Stimulated activated effector memory CD8-positive, alpha-beta T cell treated with anti-CD3 and anti-CD28 coated beads, Interleukin-12 subunit alpha, Interleukin-12 subunit beta, amount 100 ng/mL, for 72 hours (primary cell): ENCODE measurements around the gene ZNF766.
A peak's percentile ranks its signal among the peaks of the same experiment; 100 is the strongest.
"Not testable (repeated sequence)": the region's sequence is repeated elsewhere in the genome, so short reads cannot be mapped to it uniquely, and the experiment has no call there.

Source experiments
- ATAC-seq: fragments of 150-1000 bp; cut with Tn5 transposase; 2 replicates; pipeline ENCODE4 v1.10.0; 2021
- DNase-seq, 2 donors: peaks; one replicate each; pipeline ENCODE4 v3.0.0; 2021 to 2022; ENCODE audit warnings: low spot score in 2 of 2
- H3K27ac Mint-ChIP-seq: one replicate; pipeline ENCODE4 v1.8.0; 2022; ENCODE audit warnings: mild to moderate bottlenecking, mixed read lengths
- H3K36me3 Mint-ChIP-seq: one replicate; pipeline ENCODE4 v1.8.0; 2022; ENCODE audit warnings: mild to moderate bottlenecking, mixed read lengths
- H3K4me1 Mint-ChIP-seq: one replicate; pipeline ENCODE4 v1.8.0; 2022; ENCODE audit warnings: mixed read lengths
- H3K4me3 Mint-ChIP-seq: one replicate; pipeline ENCODE4 v1.8.0; 2022; ENCODE audit warnings: mild to moderate bottlenecking, mixed read lengths
- H3K9me3 Mint-ChIP-seq: one replicate; pipeline ENCODE4 v1.8.0; 2022; ENCODE audit warnings: mixed read lengths

ZNF766 gene

DNA sequence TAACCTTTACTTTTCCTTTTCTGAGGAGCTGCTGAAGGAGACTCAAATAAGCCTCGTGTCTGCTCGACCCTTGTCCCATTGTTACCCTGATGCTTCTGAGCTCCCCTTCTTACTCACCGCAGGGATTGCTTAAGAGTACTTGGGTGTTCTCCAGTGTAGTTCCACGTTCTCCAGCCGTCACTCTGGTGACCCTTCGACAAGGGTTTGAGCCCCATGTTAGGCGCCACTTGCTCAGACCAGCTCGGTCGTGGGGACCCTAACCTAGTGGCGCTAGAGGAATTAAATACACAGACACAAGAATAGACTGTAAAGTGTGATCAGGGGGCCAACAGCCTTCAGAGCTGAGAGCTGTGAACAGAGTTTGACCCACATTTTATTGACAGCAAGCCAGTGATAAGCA is 37.9 kb downstream of the ZNF766 start:
- peaks cover 18% of the 10 kb centered on the region for H3K9me3 Mint-ChIP-seq

GRCh38 chr19:52322429-52322828 is 53.0 kb downstream of the ZNF766 start:
- no peak overlapping the region for H3K27ac Mint-ChIP-seq
- ATAC-seq, result no peak
- no peaks in the 10 kb centered on the region for H3K4me1 Mint-ChIP-seq
- H3K9me3 Mint-ChIP-seq, result peaks cover 32% of the 10 kb centered on the region
- H3K4me3 Mint-ChIP-seq, result no peak overlapping the region
- peaks cover 53% of the 10 kb centered on the region for H3K36me3 Mint-ChIP-seq
- no peak for DNase-seq

More for the DNA sequence above, 37.9 kb downstream of the ZNF766 start:
- no peak for ATAC-seq
- Mint-ChIP-seq H3K4me3 (no peak overlapping the region), H3K36me3 (peaks cover 36% of the 10 kb centered on the region), H3K4me1 (no peaks in the 10 kb centered on the region), H3K27ac (no peak overlapping the region)
- no peak for DNase-seq

GRCh38 chr19:52331757-52332156 is 62.4 kb downstream of the ZNF766 start:
- Mint-ChIP-seq H3K4me3 (no peak overlapping the region), H3K9me3 (peaks cover 21% of the 10 kb centered on the region)

DNA sequence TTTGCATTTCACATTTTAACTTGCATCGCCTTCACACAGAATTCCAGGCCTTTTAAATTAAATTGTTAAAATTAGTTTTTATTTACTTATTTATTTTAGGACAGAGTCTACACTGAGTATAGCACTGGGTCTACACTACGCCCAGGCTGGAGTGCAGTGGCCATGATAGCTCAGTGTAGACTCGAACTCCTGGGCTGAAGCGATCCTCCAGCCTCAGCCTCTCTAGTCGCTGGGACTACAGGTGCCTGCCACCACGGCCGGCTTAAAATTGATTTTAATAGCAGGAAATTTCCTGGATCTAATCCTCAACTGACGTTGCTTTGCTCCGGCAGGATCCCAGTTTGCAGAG is 66.4 kb downstream of the ZNF766 start:
- ATAC-seq (peak; percentile 48), DNase-seq (no peak)
- H3K27ac Mint-ChIP-seq, result peak overlapping the region; percentile 96
- peak overlapping the region; percentile 86 for H3K4me3 Mint-ChIP-seq
- H3K9me3 Mint-ChIP-seq, result peaks cover 27% of the 10 kb centered on the region
- H3K36me3 Mint-ChIP-seq, result peaks cover 9% of the 10 kb centered on the region
- H3K4me1 Mint-ChIP-seq, result peaks cover 11% of the 10 kb centered on the region

More at GRCh38 chr19:52331757-52332156, 62.4 kb downstream of the ZNF766 start:
- Mint-ChIP-seq H3K36me3 (peaks cover 8% of the 10 kb centered on the region), H3K27ac (no peak overlapping the region), H3K4me1 (peaks cover 3% of the 10 kb centered on the region)
- ATAC-seq (no peak), DNase-seq (no peak)

- H3K4me3 Mint-ChIP-seq, result peak within 1 kb of the TSS; percentile 86
- ATAC-seq, result peak; percentile 92
- H3K9me3 Mint-ChIP-seq, result peaks cover 25% of the 10 kb centered on the region
- DNase-seq, result peak; percentile 81 to 91
- peaks cover 11% of the 10 kb centered on the region for H3K4me1 Mint-ChIP-seq
- peak within 1 kb of the TSS; percentile 96 for H3K27ac Mint-ChIP-seq
- peaks cover 9% of the 10 kb centered on the region for H3K36me3 Mint-ChIP-seq
Observed at GRCh38 chr19:52336117-52336790, 66.9 kb downstream of the ZNF766 start, which contains the start of gene ZNF610. TSS of gene ZNF610 (plus strand) at chr19:52336243. CDS start at chr19:52349173, 12,930 bp downstream.

DNA sequence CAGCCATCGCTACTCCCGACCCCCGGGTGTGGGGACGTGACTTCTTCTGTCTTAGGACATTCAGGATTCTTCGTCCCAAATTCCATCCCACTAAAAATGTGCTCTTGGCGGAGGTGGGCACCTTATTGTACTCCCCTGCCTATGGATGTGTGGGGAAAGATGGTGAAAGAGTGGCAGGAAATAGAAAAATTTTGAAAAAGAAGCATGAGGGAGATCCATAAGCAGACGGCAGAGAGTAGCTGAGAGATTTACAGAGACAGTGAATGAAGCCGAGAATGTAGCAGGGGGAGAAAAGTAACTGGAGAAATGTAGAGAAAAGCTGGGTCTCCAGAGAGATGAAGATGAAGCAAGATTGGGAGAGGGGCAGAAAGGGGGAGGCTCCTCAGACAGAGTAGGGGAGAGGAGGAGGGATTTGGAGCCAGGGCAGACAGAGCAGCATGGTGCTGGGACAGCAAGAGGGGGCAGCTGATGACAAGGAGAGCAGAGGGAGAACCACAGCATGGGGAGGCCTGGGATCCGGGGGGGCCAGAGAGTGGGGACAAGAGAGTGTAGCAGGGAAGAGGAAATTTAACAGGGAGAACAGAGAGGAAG is 67.5 kb downstream of the ZNF766 start:
- Mint-ChIP-seq H3K4me3 (peak overlapping the region; percentile 86), H3K9me3 (peaks cover 21% of the 10 kb centered on the region), H3K4me1 (peaks cover 11% of the 10 kb centered on the region), H3K27ac (peak overlapping the region; percentile 96), H3K36me3 (peaks cover 9% of the 10 kb centered on the region)
- ATAC-seq (peak; percentile 6), DNase-seq (no peak)

DNA sequence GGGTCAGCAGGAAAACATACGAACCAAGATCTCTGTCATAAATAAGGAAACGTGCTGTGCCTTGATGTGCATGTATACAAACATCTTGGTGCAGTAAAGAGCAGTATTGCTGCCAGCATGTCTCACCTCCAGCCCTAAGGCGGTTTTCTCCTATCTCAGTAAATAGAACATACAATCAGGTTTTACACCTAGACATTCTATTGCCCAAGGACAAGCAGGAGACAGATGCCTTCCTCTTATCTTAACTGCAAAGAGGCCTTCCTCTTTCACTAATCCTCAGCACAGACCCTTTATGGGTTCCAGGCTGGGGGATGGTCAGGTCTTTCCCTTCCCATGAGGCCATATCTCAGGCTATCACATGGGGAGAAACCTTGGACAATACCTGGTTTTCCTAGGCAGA is 69.6 kb downstream of the ZNF766 start:
- H3K27ac Mint-ChIP-seq, H3K4me3 Mint-ChIP-seq, H3K9me3 Mint-ChIP-seq, ATAC-seq, H3K36me3 Mint-ChIP-seq, DNase-seq: not testable (repeated sequence)
- H3K4me1 Mint-ChIP-seq, result peaks cover 11% of the 10 kb centered on the region

DNA sequence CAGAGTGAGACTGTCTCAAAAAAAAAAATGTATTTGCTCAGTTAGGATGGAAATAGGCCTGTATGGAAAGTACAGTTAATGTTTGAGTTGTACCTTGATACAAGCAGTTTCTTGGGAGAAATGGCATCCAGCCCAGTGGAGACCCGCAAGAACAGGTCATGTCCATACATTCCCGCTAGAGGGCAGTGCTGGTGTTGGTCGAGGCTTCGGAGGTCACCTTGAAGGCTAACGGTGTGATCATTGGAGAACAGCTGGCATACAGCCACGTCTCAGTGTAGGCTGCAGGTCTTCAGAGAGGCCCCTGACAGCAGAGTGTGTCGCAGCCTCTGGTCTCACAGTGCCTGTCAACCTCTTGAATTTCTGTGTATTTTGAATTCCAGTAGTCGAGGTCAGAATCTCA is 74.2 kb downstream of the ZNF766 start:
- DNase-seq (peak; percentile 39 to 65), ATAC-seq (peak; percentile 74)
- peaks cover 2% of the 10 kb centered on the region for H3K9me3 Mint-ChIP-seq
- H3K27ac Mint-ChIP-seq, result no peak overlapping the region
- no peaks in the 10 kb centered on the region for H3K36me3 Mint-ChIP-seq
- H3K4me3 Mint-ChIP-seq, result no peak overlapping the region
- H3K4me1 Mint-ChIP-seq, result no peaks in the 10 kb centered on the region

DNA sequence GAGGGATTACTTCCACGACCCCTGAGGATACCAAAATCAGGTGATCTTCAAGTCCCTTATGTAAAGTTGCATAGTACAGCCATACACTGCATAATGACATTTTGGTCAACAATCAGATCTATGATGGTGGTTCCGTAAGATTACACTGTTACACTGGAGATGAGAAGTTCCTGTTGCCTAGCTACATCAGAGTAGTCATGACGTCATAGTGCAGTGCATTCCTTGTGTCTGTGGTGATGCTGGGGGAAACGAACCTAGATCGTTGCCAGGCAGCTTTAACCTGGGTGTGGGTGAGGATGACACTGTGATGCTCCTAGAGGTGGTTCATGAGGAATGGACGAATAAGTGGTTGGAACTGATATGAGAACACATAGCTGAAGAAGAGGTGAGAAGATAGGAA is 75.8 kb downstream of the ZNF766 start:
- H3K27ac Mint-ChIP-seq, result no peak overlapping the region
- peaks cover 7% of the 10 kb centered on the region for H3K9me3 Mint-ChIP-seq
- no peaks in the 10 kb centered on the region for H3K4me1 Mint-ChIP-seq
- no peak for DNase-seq
- no peaks in the 10 kb centered on the region for H3K36me3 Mint-ChIP-seq
- no peak overlapping the region for H3K4me3 Mint-ChIP-seq
- no peak for ATAC-seq
